DOHH2 (cell line): ENCODE results near the gene A1BG.

Experiments used
- H3F3A ChIP-seq: fragments of 200-600 bp; sonication (generic), shearing (Covaris generic); 2 replicates; pipeline ENCODE4 v1.6.0; 2016; ENCODE audit warnings: antibody characterized with exemption, mild to moderate bottlenecking; ENCODE audit not compliant: control insufficient read depth, insufficient read depth
- H3K27ac ChIP-seq: fragments of 200-600 bp; sonication (generic); 2 replicates; pipeline ENCODE4 v1.5.1; 2014; ENCODE audit warnings: low read depth, mild to moderate bottlenecking, low read length, moderate library complexity
- H3K27me3 ChIP-seq: fragments of 200-600 bp; sonication (generic); 2 replicates; pipeline ENCODE4 v1.6.1; 2014; ENCODE audit warnings: mild to moderate bottlenecking, low read length, mixed read lengths; ENCODE audit not compliant: control insufficient read depth
- H3K36me3 ChIP-seq: fragments of 200-600 bp; sonication (generic); 2 replicates; pipeline ENCODE4 v1.6.1; 2014; ENCODE audit warnings: mild to moderate bottlenecking, low read length, moderate library complexity, mixed read lengths; ENCODE audit not compliant: control insufficient read depth
- H3K4me1 ChIP-seq: fragments of 200-600 bp; sonication (generic); 2 replicates; pipeline ENCODE4 v1.6.1; 2014; ENCODE audit warnings: mild to moderate bottlenecking, low read length, mixed read lengths; ENCODE audit not compliant: control insufficient read depth
- H3K4me2 ChIP-seq: fragments of 200-600 bp; sonication (generic); 2 replicates; pipeline ENCODE4 v1.6.0; 2014; ENCODE audit warnings: mild to moderate bottlenecking, low read length, moderate library complexity
- H3K4me3 ChIP-seq: fragments of 200-600 bp; sonication (generic); 2 replicates; pipeline ENCODE4 v1.5.1; 2014; ENCODE audit warnings: mild to moderate bottlenecking, low read length, mixed read lengths
- H3K79me2 ChIP-seq: fragments of 200-600 bp; sonication (generic); 2 replicates; pipeline ENCODE4 v1.6.1; 2014; ENCODE audit warnings: mild to moderate bottlenecking, low read length, mixed read lengths; ENCODE audit not compliant: control insufficient read depth
- H3K9me2 ChIP-seq: fragments of 200-600 bp; sonication (generic); replicated peaks from 2 replicates; pipeline ENCODE4 v1.6.1; 2014; ENCODE audit warnings: mild to moderate bottlenecking, low read length, mixed read lengths; ENCODE audit not compliant: control insufficient read depth
- H3K9me3 ChIP-seq: fragments of 200-600 bp; sonication (generic); 2 replicates; pipeline ENCODE4 v1.6.1; 2014; ENCODE audit warnings: antibody characterized with exemption, low read length, mixed read lengths; ENCODE audit not compliant: control insufficient read depth, insufficient read depth
- H4K20me1 ChIP-seq: fragments of 200-600 bp; sonication (generic); 2 replicates; pipeline ENCODE4 v1.6.0; 2014; ENCODE audit warnings: low read depth, mild to moderate bottlenecking, antibody characterized with exemption, low read length, moderate library complexity; ENCODE audit not compliant: control insufficient read depth, insufficient read depth
- CTCF ChIP-seq: fragments of 200-600 bp; sonication (generic); IDR thresholded peaks from one replicate; pipeline ENCODE4 v1.5.1; 2014; ENCODE audit warnings: antibody characterized with exemption, mild to moderate bottlenecking, low read depth, low read length; ENCODE audit not compliant: poor library complexity, severe bottlenecking
- EZH2phosphoT487 ChIP-seq: fragments of 200-600 bp; sonication (generic); IDR thresholded peaks from 2 replicates; pipeline ENCODE4 v1.6.1; 2017; ENCODE audit warnings: borderline replicate concordance, mild to moderate bottlenecking, antibody characterized with exemption, low read length, moderate library complexity, mixed read lengths

Gene A1BG

GRCh38 chr19:58352760-58353671 lies at the start of gene A1BG:
Gene A1BG (minus strand): TSS chr19:58353492. CDS start chr19:58353437, 55 bp downstream.
- no peaks in the 10 kb centered on the region for H3K9me3 ChIP-seq
- no peaks in the 10 kb centered on the region for H4K20me1 ChIP-seq
- H3K79me2 ChIP-seq: peaks cover 20% of the 10 kb centered on the region
- H3F3A ChIP-seq: 0 out of 2 replicates have a peak, but pooled peaks cover 2% of the 10 kb centered on the region
- TF ChIP-seq CTCF (no peak), EZH2phosphoT487 (no peak)
- H3K4me1 ChIP-seq: peaks cover 21% of the 10 kb centered on the region
- no peak within 1 kb of the TSS for H3K4me3 ChIP-seq
- no peak within 1 kb of the TSS for H3K27ac ChIP-seq
- no peaks in the 10 kb centered on the region for H3K9me2 ChIP-seq
- peaks cover 13% of the 10 kb centered on the region for H3K36me3 ChIP-seq
- H3K27me3 ChIP-seq: peaks cover 5% of the 10 kb centered on the region; the same call in 1 of the 2 replicates
- no peak within 1 kb of the TSS for H3K4me2 ChIP-seq

GRCh38 chr19:58401840-58402421 lies 48.6 kb upstream of the A1BG start:
- Histone ChIP-seq H3K36me3 (no peaks in the 10 kb centered on the region; the same call in 1 of the 2 replicates), H3K4me2 (peak overlapping the region; percentile 76), H3K9me3 (no peaks in the 10 kb centered on the region), H3F3A (peaks cover 22% of the 10 kb centered on the region), H4K20me1 (no peaks in the 10 kb centered on the region), H3K27me3 (no peaks in the 10 kb centered on the region), H3K4me3 (peak overlapping the region; percentile 73), H3K27ac (peak overlapping the region; percentile 56), H3K79me2 (peaks cover 12% of the 10 kb centered on the region), H3K4me1 (peaks cover 25% of the 10 kb centered on the region), H3K9me2 (no peaks in the 10 kb centered on the region)
- TF ChIP-seq CTCF: no peak
- TF ChIP-seq EZH2phosphoT487: no peak

- TF ChIP-seq EZH2phosphoT487 (no peak), CTCF (peak; percentile 18)
- H3K4me1 ChIP-seq: peaks cover 20% of the 10 kb centered on the region
- H3K27me3 ChIP-seq: no peaks in the 10 kb centered on the region
- no peaks in the 10 kb centered on the region for H3K9me3 ChIP-seq
- H3K9me2 ChIP-seq: no peaks in the 10 kb centered on the region
- H4K20me1 ChIP-seq: no peaks in the 10 kb centered on the region
- H3K79me2 ChIP-seq: peaks cover 10% of the 10 kb centered on the region
- H3K27ac ChIP-seq: peak overlapping the region; percentile 56
- peak overlapping the region; percentile 73 for H3K4me3 ChIP-seq
- peaks cover 17% of the 10 kb centered on the region for H3F3A ChIP-seq
- H3K36me3 ChIP-seq: no peaks in the 10 kb centered on the region; the same call in 1 of the 2 replicates
- peak overlapping the region; percentile 83 for H3K4me2 ChIP-seq
Measured at GRCh38 chr19:58400916-58401839, 47.9 kb upstream of the A1BG start.
